HUES64 (cell line): ENCODE data around the gene ABCC1.

Source experiments
- H3K27ac ChIP-seq: 2 replicates; pipeline ENCODE4 v1.7.0; 2013; ENCODE audit warnings: low read depth, low read length, inconsistent platforms
- H3K27me3 ChIP-seq: 2 replicates; pipeline ENCODE4 v1.6.1; 2013; ENCODE audit warnings: mild to moderate bottlenecking, low read length; ENCODE audit not compliant: insufficient read depth
- H3K36me3 ChIP-seq: 2 replicates; pipeline ENCODE4 v1.6.1; 2013; ENCODE audit warnings: mild to moderate bottlenecking, low read length; ENCODE audit not compliant: insufficient read depth
- H3K4me1 ChIP-seq: 2 replicates; pipeline ENCODE4 v1.6.1; 2013; ENCODE audit warnings: mild to moderate bottlenecking, low read length, moderate library complexity; ENCODE audit not compliant: insufficient read depth
- H3K4me3 ChIP-seq: 2 replicates; pipeline ENCODE4 v1.5.1; 2013; ENCODE audit warnings: mild to moderate bottlenecking, low read length, moderate library complexity
- H3K9ac ChIP-seq: 2 replicates; pipeline ENCODE4 v1.6.1; 2013; ENCODE audit warnings: mild to moderate bottlenecking, low read depth, low read length
- H3K9me3 ChIP-seq: 2 replicates; pipeline ENCODE4 v1.6.1; 2013; ENCODE audit warnings: low read depth, low read length; ENCODE audit not compliant: insufficient read depth
- WGBS: fragments of 150-250, 120-280 bp; methylation state at CpG from one replicate; pipeline ENCODE4 v1.1.7; 2013; ENCODE audit warnings: missing lambda C conversion rate; 5-methylcytosine and 5-hydroxymethylcytosine counted together

Gene ABCC1

GRCh38 chr16:15970743-15971439 is 21.5 kb downstream of the ABCC1 start:
- H3K4me1 ChIP-seq = peaks cover 17% of the 10 kb centered on the region
- H3K9ac ChIP-seq = peak overlapping the region; percentile 70
- peaks cover 7% of the 10 kb centered on the region for H3K9me3 ChIP-seq
- 30% methylated on average over 7 of the region's 7 CpGs for WGBS
- no peaks in the 10 kb centered on the region for H3K27me3 ChIP-seq
- H3K27ac ChIP-seq = peak overlapping the region; percentile 98
- H3K36me3 ChIP-seq = peaks cover 5% of the 10 kb centered on the region; the same call in 1 of the 2 replicates
- peak overlapping the region; percentile 41 for H3K4me3 ChIP-seq

GRCh38 chr16:15971440-15971815 is 22.0 kb downstream of the ABCC1 start:
- H3K4me1 ChIP-seq = peaks cover 21% of the 10 kb centered on the region
- WGBS = 20% methylated on average over 9 of the region's 9 CpGs
- no peaks in the 10 kb centered on the region for H3K27me3 ChIP-seq
- peak overlapping the region; percentile 70 for H3K9ac ChIP-seq
- peak overlapping the region; percentile 98 for H3K27ac ChIP-seq
- H3K4me3 ChIP-seq = peak overlapping the region; percentile 41
- peaks cover 5% of the 10 kb centered on the region; the same call in 1 of the 2 replicates for H3K36me3 ChIP-seq
- H3K9me3 ChIP-seq = peaks cover 7% of the 10 kb centered on the region

- Histone ChIP-seq H3K9ac (peak overlapping the region; percentile 70), H3K9me3 (peaks cover 7% of the 10 kb centered on the region), H3K27ac (peak overlapping the region; percentile 98), H3K4me3 (peak overlapping the region; percentile 41; the same call in 1 of the 2 replicates), H3K27me3 (no peaks in the 10 kb centered on the region), H3K4me1 (peaks cover 19% of the 10 kb centered on the region), H3K36me3 (peaks cover 10% of the 10 kb centered on the region; the same call in 1 of the 2 replicates)
- WGBS = 76% methylated on average over 3 of the region's 3 CpGs
These were observed 22.8 kb downstream of the ABCC1 start for GRCh38 chr16:15972046-15972868.

GRCh38 chr16:15973421-15973820 is 24.0 kb downstream of the ABCC1 start:
- Histone ChIP-seq H3K9ac (no peak overlapping the region), H3K4me3 (no peak overlapping the region), H3K36me3 (peaks cover 21% of the 10 kb centered on the region), H3K9me3 (peaks cover 19% of the 10 kb centered on the region), H3K27ac (no peak overlapping the region), H3K27me3 (no peaks in the 10 kb centered on the region), H3K4me1 (peaks cover 19% of the 10 kb centered on the region)
- 96% methylated on average over 4 of the region's 5 CpGs for WGBS

- Histone ChIP-seq H3K4me1 (peaks cover 19% of the 10 kb centered on the region), H3K9ac (no peak overlapping the region), H3K36me3 (peaks cover 22% of the 10 kb centered on the region), H3K4me3 (no peak overlapping the region), H3K9me3 (peaks cover 23% of the 10 kb centered on the region), H3K27ac (no peak overlapping the region), H3K27me3 (no peaks in the 10 kb centered on the region)
- WGBS = 80% methylated on average over 2 of the region's 2 CpGs
These were observed 24.6 kb downstream of the ABCC1 start for GRCh38 chr16:15974057-15974456.

GRCh38 chr16:15975172-15975571 is 25.8 kb downstream of the ABCC1 start:
- no peak overlapping the region for H3K27ac ChIP-seq
- H3K9ac ChIP-seq = no peak overlapping the region
- H3K9me3 ChIP-seq = peaks cover 32% of the 10 kb centered on the region
- H3K4me1 ChIP-seq = peaks cover 19% of the 10 kb centered on the region
- H3K36me3 ChIP-seq = peaks cover 31% of the 10 kb centered on the region
- H3K4me3 ChIP-seq = no peak overlapping the region
- H3K27me3 ChIP-seq = no peaks in the 10 kb centered on the region
- WGBS = 91% methylated on average over 5 of the region's 5 CpGs

GRCh38 chr16:15976225-15976812 is 26.9 kb downstream of the ABCC1 start:
- Histone ChIP-seq H3K4me1 (peaks cover 16% of the 10 kb centered on the region), H3K4me3 (no peak overlapping the region), H3K27me3 (no peaks in the 10 kb centered on the region), H3K9me3 (peaks cover 43% of the 10 kb centered on the region), H3K9ac (no peak overlapping the region), H3K36me3 (peaks cover 33% of the 10 kb centered on the region), H3K27ac (no peak overlapping the region)
- 22% methylated on average over 4 of the region's 5 CpGs for WGBS

GRCh38 chr16:15976929-15977637 is 27.7 kb downstream of the ABCC1 start:
- H3K27me3 ChIP-seq = no peaks in the 10 kb centered on the region
- peaks cover 50% of the 10 kb centered on the region for H3K9me3 ChIP-seq
- peaks cover 9% of the 10 kb centered on the region for H3K4me1 ChIP-seq
- no peak overlapping the region for H3K9ac ChIP-seq
- no peak overlapping the region for H3K4me3 ChIP-seq
- no peak overlapping the region for H3K27ac ChIP-seq
- 94% methylated on average over 7 of the region's 7 CpGs for WGBS
- H3K36me3 ChIP-seq = peaks cover 34% of the 10 kb centered on the region

GRCh38 chr16:15979801-15980200 is 30.4 kb downstream of the ABCC1 start:
- Histone ChIP-seq H3K9me3 (peaks cover 46% of the 10 kb centered on the region), H3K27ac (no peak overlapping the region)
- 100% methylated on average over 1 of the region's 3 CpGs for WGBS

GRCh38 chr16:15980329-15980728 is 30.9 kb downstream of the ABCC1 start:
- Histone ChIP-seq H3K27me3 (no peaks in the 10 kb centered on the region), H3K9ac (no peak overlapping the region), H3K9me3 (peaks cover 46% of the 10 kb centered on the region), H3K36me3 (peaks cover 29% of the 10 kb centered on the region), H3K4me1 (peaks cover 5% of the 10 kb centered on the region), H3K27ac (no peak overlapping the region), H3K4me3 (no peak overlapping the region)
- WGBS = 94% methylated on average over 3 of the region's 3 CpGs

More at GRCh38 chr16:15979801-15980200, 30.4 kb downstream of the ABCC1 start:
- Histone ChIP-seq H3K27me3 (no peaks in the 10 kb centered on the region), H3K9ac (no peak overlapping the region), H3K4me3 (no peak overlapping the region), H3K4me1 (peaks cover 5% of the 10 kb centered on the region), H3K36me3 (peaks cover 29% of the 10 kb centered on the region)
